ENCODE results near the gene MEI1. TPM values are rescaled to one million over a fixed set of nuclear protein-coding genes. Genes with fewer than 3 reads are reported as not detected.

Gene MEI1
- total and polyA plus RNA-seq, 9 of the 15 experiments (the other 6 are each of a cell fraction or from before 2014, with no cell fraction given): 0.08 to 0.68 (median 0.18) TPM; not detected in 2

GRCh38 chr22:41746567-41747400 is 47.5 kb downstream of the MEI1 start (continued):
- TF ChIP-seq REST (IDR thresholded peaks at IDR 0.05; ENCODE audit: borderline replicate concordance) (peak; percentile 61; the same call in 1 of the 2 replicates), REST (CRISPR knock-in tag; IDR thresholded peaks at IDR 0.05; ENCODE audit: low read depth) (no peak), ZNF277 (CRISPR knock-in tag; IDR thresholded peaks at IDR 0.05; ENCODE audit: borderline replicate concordance) (no peak), MYBL2 (IDR thresholded peaks at IDR 0.05; ENCODE audit: low read depth) (no peak), MYBL2 (CRISPR knock-in tag; IDR thresholded peaks at IDR 0.05; ENCODE audit: borderline replicate concordance) (no peak), C11orf30 (IDR thresholded peaks at IDR 0.05; ENCODE audit: low read depth) (no peak), ZNF431 (CRISPR knock-in tag; IDR thresholded peaks at IDR 0.05) (no peak), STAG1 (CRISPR knock-in tag; IDR thresholded peaks at IDR 0.05; ENCODE audit: borderline replicate concordance) (peak; percentile 44; the same call in 1 of the 2 replicates), SAP30 (IDR thresholded peaks at IDR 0.05; ENCODE audit: borderline replicate concordance, insufficient read depth, low read depth, low read length, poor library complexity, severe bottlenecking) (no peak), CTCF (IDR thresholded peaks at IDR 0.05 in 2 of 3, conservative IDR thresholded peaks at IDR 0.05 in 1 of 3; ENCODE audit: insufficient read depth in 2 of 3, low read depth in 1 of 3, low read length in 3 of 3) (peak; percentile 77 to 79 (median 78)), ZNF395 (CRISPR knock-in tag; IDR thresholded peaks at IDR 0.05) (no peak)

All from K562 (cell line).